Liver (tissue), 3 donors: Measurements from ENCODE around the gene ATL2.

Experiments
- JUND ChIP-seq, 2 donors: IDR thresholded peaks; 2 replicates each; pipeline ENCODE4 v1.6.1; 2016; ENCODE audit warnings: antibody characterized with exemption in 2 of 2
- RXRA ChIP-seq, 2 donors: IDR thresholded peaks; 2 replicates each; pipeline ENCODE4 v1.6.1; 2017 to 2018; ENCODE audit warnings: antibody characterized with exemption in 2 of 2, mild to moderate bottlenecking in 1 of 2
- TAF1 ChIP-seq: conservative IDR thresholded peaks from 2 replicates; pipeline ENCODE4 v1.6.1; 2016; ENCODE audit warnings: antibody characterized with exemption, mild to moderate bottlenecking
- YY1 ChIP-seq: IDR thresholded peaks from 2 replicates; pipeline ENCODE4 v1.6.1; 2016; ENCODE audit warnings: antibody characterized with exemption, mild to moderate bottlenecking
- TF ChIP-seq, protein P1 (sequence below): fragments of 150-350 bp; IDR thresholded peaks from 2 replicates; pipeline ENCODE4 v1.5.1; 2017; ENCODE audit warnings: improper control_type of control experiment, low read depth, low read length; ENCODE audit not compliant: missing input control
- TF ChIP-seq, protein P2 (sequence below): IDR thresholded peaks from 2 replicates; pipeline ENCODE4 v1.6.1; 2016; ENCODE audit warnings: antibody characterized with exemption
- TF ChIP-seq, protein P3 (sequence below): IDR thresholded peaks from 2 replicates; pipeline ENCODE4 v1.6.1; 2016; ENCODE audit warnings: antibody characterized with exemption
- TF ChIP-seq, protein P4 (sequence below): IDR thresholded peaks from 2 replicates; pipeline ENCODE4 v1.6.1; 2016; ENCODE audit warnings: antibody characterized with exemption
- TF ChIP-seq, protein P5 (sequence below): IDR thresholded peaks from 2 replicates; pipeline ENCODE4 v1.6.1; 2016; ENCODE audit warnings: antibody characterized with exemption, mild to moderate bottlenecking
- donor health status: healthy.
- donor health status: healthy.

DNA sequence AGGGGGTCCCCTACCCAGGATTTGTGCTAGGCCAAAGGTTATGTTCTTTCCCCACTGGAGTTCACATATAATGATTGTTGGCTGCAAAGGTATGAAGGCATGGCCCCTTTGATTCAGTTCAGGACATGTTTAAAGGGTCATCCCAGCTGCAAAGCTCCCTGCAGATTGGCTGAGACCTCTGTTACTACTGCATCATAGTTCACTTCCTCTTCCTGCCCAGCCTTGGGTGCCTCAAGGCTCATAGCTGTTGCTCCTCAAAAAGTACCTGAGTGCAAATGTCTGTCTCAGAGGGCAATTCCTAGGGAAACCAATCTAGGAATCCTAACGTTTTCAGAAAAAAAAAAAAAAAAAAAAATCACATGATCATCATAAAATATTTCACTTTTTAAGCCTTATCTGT is 125.1 kb downstream of the ATL2 start:
- TF ChIP-seq, protein P1, sequence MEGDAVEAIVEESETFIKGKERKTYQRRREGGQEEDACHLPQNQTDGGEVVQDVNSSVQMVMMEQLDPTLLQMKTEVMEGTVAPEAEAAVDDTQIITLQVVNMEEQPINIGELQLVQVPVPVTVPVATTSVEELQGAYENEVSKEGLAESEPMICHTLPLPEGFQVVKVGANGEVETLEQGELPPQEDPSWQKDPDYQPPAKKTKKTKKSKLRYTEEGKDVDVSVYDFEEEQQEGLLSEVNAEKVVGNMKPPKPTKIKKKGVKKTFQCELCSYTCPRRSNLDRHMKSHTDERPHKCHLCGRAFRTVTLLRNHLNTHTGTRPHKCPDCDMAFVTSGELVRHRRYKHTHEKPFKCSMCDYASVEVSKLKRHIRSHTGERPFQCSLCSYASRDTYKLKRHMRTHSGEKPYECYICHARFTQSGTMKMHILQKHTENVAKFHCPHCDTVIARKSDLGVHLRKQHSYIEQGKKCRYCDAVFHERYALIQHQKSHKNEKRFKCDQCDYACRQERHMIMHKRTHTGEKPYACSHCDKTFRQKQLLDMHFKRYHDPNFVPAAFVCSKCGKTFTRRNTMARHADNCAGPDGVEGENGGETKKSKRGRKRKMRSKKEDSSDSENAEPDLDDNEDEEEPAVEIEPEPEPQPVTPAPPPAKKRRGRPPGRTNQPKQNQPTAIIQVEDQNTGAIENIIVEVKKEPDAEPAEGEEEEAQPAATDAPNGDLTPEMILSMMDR: no peak
- TF ChIP-seq, protein P2, sequence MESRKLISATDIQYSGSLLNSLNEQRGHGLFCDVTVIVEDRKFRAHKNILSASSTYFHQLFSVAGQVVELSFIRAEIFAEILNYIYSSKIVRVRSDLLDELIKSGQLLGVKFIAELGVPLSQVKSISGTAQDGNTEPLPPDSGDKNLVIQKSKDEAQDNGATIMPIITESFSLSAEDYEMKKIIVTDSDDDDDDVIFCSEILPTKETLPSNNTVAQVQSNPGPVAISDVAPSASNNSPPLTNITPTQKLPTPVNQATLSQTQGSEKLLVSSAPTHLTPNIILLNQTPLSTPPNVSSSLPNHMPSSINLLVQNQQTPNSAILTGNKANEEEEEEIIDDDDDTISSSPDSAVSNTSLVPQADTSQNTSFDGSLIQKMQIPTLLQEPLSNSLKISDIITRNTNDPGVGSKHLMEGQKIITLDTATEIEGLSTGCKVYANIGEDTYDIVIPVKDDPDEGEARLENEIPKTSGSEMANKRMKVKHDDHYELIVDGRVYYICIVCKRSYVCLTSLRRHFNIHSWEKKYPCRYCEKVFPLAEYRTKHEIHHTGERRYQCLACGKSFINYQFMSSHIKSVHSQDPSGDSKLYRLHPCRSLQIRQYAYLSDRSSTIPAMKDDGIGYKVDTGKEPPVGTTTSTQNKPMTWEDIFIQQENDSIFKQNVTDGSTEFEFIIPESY: no peak
- TF ChIP-seq RXRA (IDR thresholded peaks at IDR 0.05): no peak
- TF ChIP-seq, protein P3, sequence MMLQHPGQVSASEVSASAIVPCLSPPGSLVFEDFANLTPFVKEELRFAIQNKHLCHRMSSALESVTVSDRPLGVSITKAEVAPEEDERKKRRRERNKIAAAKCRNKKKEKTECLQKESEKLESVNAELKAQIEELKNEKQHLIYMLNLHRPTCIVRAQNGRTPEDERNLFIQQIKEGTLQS: no peak
- TF ChIP-seq TAF1: no peak
- TF ChIP-seq, protein P4, sequence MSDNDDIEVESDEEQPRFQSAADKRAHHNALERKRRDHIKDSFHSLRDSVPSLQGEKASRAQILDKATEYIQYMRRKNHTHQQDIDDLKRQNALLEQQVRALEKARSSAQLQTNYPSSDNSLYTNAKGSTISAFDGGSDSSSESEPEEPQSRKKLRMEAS: no peak
- TF ChIP-seq, protein P5, sequence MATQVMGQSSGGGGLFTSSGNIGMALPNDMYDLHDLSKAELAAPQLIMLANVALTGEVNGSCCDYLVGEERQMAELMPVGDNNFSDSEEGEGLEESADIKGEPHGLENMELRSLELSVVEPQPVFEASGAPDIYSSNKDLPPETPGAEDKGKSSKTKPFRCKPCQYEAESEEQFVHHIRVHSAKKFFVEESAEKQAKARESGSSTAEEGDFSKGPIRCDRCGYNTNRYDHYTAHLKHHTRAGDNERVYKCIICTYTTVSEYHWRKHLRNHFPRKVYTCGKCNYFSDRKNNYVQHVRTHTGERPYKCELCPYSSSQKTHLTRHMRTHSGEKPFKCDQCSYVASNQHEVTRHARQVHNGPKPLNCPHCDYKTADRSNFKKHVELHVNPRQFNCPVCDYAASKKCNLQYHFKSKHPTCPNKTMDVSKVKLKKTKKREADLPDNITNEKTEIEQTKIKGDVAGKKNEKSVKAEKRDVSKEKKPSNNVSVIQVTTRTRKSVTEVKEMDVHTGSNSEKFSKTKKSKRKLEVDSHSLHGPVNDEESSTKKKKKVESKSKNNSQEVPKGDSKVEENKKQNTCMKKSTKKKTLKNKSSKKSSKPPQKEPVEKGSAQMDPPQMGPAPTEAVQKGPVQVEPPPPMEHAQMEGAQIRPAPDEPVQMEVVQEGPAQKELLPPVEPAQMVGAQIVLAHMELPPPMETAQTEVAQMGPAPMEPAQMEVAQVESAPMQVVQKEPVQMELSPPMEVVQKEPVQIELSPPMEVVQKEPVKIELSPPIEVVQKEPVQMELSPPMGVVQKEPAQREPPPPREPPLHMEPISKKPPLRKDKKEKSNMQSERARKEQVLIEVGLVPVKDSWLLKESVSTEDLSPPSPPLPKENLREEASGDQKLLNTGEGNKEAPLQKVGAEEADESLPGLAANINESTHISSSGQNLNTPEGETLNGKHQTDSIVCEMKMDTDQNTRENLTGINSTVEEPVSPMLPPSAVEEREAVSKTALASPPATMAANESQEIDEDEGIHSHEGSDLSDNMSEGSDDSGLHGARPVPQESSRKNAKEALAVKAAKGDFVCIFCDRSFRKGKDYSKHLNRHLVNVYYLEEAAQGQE: no peak
- TF ChIP-seq YY1: no peak
- TF ChIP-seq JUND (IDR thresholded peaks at IDR 0.05): no peak
